OCI-LY1 (cell line): ENCODE data around the gene MET.

Experiments
- CTCF ChIP-seq: fragments of 200-600 bp; sonication (generic), shearing (Covaris generic); IDR thresholded peaks from 2 replicates; pipeline ENCODE4 v1.5.1; 2017; ENCODE audit warnings: mild to moderate bottlenecking, antibody characterized with exemption, low read length, moderate library complexity, mixed read lengths
- EZH2 ChIP-seq: fragments of 200-600 bp; sonication (generic), shearing (Covaris generic); IDR thresholded peaks from 2 replicates; pipeline ENCODE4 v1.8.0; 2017; ENCODE audit warnings: borderline replicate concordance, mixed run types, mild to moderate bottlenecking, antibody characterized with exemption, low read length, moderate library complexity, mixed read lengths

- TF ChIP-seq CTCF (no peak), EZH2 (no peak)
These were observed 133.1 kb downstream of the MET start for GRCh38 chr7:116805100-116805544.
